PFSK-1 (cell line): ENCODE measurements around the gene FGD3.

Experiments
- FOXP2 ChIP-seq: optimal IDR thresholded peaks from 2 replicates; pipeline ENCODE3; 2011; ENCODE audit warnings: borderline replicate concordance, control low read depth, inconsistent platforms; ENCODE audit not compliant: insufficient read depth; ENCODE audit errors: extremely low read length, extremely low read depth
- POLR2AphosphoS5 ChIP-seq: IDR thresholded peaks from 2 replicates; pipeline ENCODE4 v1.6.1; 2012; ENCODE audit warnings: low read depth, mild to moderate bottlenecking, control low read depth, low read length, moderate library complexity
- REST ChIP-seq, 2 experiments: IDR thresholded peaks; 2 replicates each; pipeline versions ENCODE4 v1.6.1 to v1.8.0; 2011 to 2012; ENCODE audit warnings: low read depth in 2 of 2, low read length in 2 of 2, control low read depth in 1 of 2, inconsistent platforms in 1 of 2, mild to moderate bottlenecking in 1 of 2, moderate library complexity in 1 of 2; ENCODE audit not compliant: insufficient read depth in 1 of 2
- SIN3A ChIP-seq: IDR thresholded peaks from 2 replicates; pipeline ENCODE4 v1.6.1; 2012; ENCODE audit warnings: mild to moderate bottlenecking, low read length, moderate library complexity, borderline replicate concordance; ENCODE audit not compliant: insufficient read depth
- TAF1 ChIP-seq: IDR thresholded peaks from 2 replicates; pipeline ENCODE4 v1.6.1; 2012; ENCODE audit warnings: low read length, control low read depth, borderline replicate concordance; ENCODE audit not compliant: insufficient read depth

FGD3 gene

GRCh38 chr9:92966518-92966800 lies 19.1 kb downstream of the FGD3 start:
- TF ChIP-seq SIN3A: no peak
- TF ChIP-seq TAF1: no peak
- TF ChIP-seq REST (IDR thresholded peaks at IDR 0.05; ENCODE audit: insufficient read depth in 1 of 2, low read depth in 2 of 2, low read length in 2 of 2): no peak
- no peak for TF ChIP-seq FOXP2
- TF ChIP-seq POLR2AphosphoS5: no peak

- TF ChIP-seq TAF1: no peak
- TF ChIP-seq FOXP2: no peak
- no peak for TF ChIP-seq REST (IDR thresholded peaks at IDR 0.05; ENCODE audit: insufficient read depth in 1 of 2, low read depth in 2 of 2, low read length in 2 of 2)
- no peak for TF ChIP-seq SIN3A
- no peak for TF ChIP-seq POLR2AphosphoS5
Observed at GRCh38 chr9:92968081-92968480, 20.8 kb downstream of the FGD3 start.

- no peak for TF ChIP-seq POLR2AphosphoS5
- TF ChIP-seq FOXP2: no peak
- TF ChIP-seq SIN3A: no peak
- TF ChIP-seq REST (IDR thresholded peaks at IDR 0.05; ENCODE audit: insufficient read depth in 1 of 2, low read depth in 2 of 2, low read length in 2 of 2): no peak
- no peak for TF ChIP-seq TAF1
Observed at GRCh38 chr9:92969516-92970466, 22.5 kb downstream of the FGD3 start.

GRCh38 chr9:92970467-92970923 lies 23.2 kb downstream of the FGD3 start:
- no peak for TF ChIP-seq REST (IDR thresholded peaks at IDR 0.05; ENCODE audit: insufficient read depth in 1 of 2, low read depth in 2 of 2, low read length in 2 of 2)
- no peak for TF ChIP-seq POLR2AphosphoS5
- no peak for TF ChIP-seq FOXP2
- TF ChIP-seq SIN3A: no peak
- TF ChIP-seq TAF1: no peak
